Activated CD8-positive, alpha-beta memory T cell treated with anti-CD3 and anti-CD28 coated beads for 1 hour (primary cell): Measurements from ENCODE around the gene SOX13.
"Not testable (repeated sequence)": the region's sequence is repeated elsewhere in the genome, so short reads cannot be mapped to it uniquely, and the experiment has no call there.

Experiments
- DNase-seq, 2 donors: peaks; one replicate each; pipeline ENCODE4 v3.0.0-alpha.2; 2020; ENCODE audit warnings: low read depth in 1 of 2; ENCODE audit errors: extremely low read depth in 1 of 2

Gene SOX13

DNA sequence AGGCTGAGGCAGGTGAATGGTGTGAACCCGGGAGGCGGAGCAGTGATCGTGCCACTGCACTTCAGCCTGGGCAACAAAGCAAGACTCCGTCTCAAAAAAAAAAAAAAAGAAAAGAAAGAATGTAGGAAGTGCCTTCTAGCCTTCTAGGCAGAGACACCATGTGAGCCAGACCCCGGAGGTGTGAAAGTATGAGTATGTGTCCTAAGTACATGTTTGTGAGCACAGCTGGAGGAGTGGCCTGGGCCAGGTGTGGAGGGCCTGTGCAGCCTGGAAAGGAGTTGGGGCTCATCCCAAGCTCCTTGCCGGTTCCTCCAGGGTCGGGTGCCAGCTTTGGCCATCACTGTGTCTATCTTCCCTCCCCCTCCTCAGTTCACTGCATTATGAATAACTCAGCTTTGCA is 13.0 kb downstream of the SOX13 start:
- no peak for DNase-seq

GRCh38 chr1:204087181-204087892 is 14.4 kb downstream of the SOX13 start:
- DNase-seq = no peak

DNA sequence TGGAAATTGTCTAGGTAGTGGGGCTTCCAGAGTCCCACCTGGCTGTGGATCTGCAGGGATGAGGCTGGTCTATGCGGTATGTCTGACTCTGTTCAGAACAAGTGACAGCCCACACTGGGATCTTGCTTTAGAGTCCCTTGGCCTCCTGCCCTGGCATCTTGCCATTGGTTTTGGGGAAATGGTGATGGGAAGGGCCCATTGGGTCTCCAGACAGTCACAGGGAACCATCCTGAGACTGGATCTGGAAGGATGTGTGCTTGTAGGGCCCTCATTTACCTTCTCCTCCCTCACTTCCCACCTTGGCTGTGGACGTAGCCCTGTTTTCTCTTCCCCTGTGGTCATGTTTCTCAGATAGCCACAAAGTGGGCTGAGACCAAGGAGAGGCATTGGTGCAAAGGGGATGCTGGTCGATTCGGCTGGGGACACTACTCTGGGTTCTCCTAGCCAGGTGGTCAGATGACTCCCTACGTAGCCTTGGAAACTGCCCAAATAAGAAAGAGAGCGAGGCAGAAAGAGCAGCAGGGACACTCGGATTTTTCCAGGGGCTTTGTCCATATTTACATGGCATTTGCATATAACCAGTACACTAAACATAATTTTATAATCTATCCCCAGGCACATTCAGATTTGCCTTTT is 15.1 kb downstream of the SOX13 start:
- DNase-seq = no peak

DNA sequence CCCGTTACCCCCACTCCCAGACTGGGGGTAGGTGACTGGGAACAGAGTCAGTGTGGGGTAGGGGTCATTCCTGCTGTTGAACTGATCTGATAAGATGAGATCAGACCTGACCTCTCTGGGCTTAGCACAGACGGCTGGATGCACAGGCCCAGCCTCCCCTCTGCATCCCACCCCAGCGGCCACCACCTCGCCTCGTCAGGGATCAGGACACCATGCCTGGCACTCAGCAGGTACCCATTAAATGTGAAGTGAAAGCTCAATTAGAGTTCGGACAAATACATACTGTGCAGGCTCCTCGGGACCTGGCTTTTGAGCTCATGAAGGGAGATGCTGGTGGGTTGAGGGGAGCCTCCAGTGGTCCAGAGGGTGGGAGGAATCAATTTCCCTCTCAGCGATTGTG is 15.7 kb downstream of the SOX13 start:
- no peak for DNase-seq

DNA sequence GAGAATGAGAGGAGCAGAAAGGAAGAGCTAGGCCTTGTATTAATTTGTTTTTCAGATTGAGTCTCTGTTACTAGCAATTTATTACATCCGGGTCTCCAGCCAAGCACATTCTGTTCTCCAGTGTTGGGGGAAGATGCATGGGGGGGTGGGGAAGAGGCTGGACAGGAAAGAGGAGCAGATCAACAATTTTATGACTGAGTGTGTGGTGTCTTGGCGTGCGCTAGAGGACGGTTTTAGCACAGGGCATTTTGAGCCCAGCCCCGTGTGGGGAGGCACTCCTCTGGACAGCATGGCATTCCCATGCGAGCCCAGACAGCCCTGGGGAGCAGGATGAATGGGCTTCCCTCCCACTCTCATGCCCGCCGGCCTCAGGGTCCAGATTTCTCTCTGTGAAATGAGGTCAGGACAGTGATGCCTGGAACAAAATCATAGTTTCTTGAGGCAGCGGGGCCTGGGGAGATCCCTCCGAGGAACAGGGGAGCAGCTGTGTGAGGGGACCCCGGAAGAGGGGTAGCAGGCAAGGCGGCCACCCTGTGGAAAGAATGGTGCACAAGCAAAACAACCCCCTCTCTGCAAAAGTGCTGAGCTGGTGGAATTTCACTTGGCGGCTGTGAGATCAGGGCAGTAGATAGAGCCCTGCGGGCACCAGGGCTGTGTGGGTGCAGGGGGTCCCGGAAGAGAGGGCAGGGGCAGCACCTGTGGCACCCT is 16.3 kb downstream of the SOX13 start:
- DNase-seq = no peak

DNA sequence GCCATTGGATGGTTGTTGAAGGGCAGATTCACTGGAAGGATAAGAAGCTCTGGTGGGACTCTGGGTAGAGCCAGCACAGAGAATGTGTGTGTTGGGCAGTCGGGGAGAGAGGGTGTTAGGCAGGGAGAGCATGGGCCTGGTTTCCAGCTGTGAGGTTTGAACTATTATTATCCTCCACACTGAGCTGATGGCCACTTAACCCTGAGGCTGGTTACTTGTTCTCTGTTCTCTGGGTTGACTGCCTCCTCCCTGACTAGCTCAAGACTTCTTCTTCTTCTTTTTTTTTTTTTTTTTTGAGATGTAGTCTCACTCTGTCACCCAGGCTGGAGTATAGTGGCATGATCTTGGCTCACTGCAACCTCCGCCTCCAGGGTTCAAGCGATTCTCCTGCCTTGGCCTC is 17.2 kb downstream of the SOX13 start:
- DNase-seq = not testable (repeated sequence)

GRCh38 chr1:204091066-204091465 is 18.2 kb downstream of the SOX13 start:
- DNase-seq = no peak

- DNase-seq = no peak
Observed at GRCh38 chr1:204091787-204092312, 18.9 kb downstream of the SOX13 start.

- DNase-seq = no peak
Observed at GRCh38 chr1:204092632-204093420, 19.9 kb downstream of the SOX13 start.

DNA sequence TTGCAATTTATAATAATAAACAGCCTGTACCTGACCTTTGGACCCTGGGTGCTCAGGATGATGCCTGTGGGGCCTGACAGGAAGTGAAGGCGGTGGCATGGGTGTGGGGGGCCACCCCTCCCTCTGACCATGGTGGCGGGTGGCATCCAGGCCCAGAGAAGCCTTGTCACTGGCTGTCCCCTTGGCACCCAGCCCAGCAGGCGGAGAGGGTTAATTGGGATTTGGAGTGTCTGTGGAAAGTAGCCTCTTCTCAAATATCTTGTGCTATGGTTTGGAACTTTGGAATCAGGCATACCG is 20.5 kb downstream of the SOX13 start:
- no peak for DNase-seq

DNA sequence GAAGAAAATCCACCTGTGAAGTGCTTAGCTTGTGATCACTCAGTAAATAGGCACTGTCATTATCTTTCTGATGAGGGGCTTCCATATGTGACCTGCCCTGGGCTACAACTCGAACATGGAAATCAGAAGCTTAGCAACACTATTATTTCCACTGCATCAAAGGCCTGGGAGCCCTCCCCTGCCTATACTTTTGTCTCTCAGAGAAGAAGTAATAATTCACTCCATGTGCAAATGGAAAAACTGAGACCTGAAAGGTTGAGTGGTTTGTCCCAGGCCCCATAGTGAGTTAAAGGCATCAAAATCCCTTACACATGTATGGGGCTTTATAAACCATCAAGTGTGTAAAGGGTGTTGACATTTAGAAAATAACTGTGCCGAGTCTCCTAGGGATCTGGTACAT is 20.9 kb downstream of the SOX13 start:
- DNase-seq = no peak

DNA sequence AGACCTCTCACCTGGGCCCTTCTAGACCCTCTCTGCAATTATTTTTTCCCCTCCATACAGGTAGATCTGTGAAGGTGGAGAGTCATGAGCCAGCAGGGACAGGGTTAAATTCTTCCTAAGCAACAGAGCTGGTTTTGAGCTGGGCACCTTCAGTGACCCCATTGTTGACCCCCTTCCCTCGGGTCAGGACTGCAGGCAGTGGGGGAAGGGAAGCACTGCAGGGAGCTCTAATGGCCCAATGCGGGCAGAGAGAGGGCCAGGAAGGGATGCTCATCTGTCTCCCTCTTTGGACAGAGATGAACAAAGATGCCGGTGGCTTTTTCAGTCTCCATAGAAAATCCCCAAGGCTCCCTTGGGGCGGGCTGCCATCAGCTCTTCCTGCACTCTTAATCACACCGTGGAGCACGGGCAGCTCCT is 21.4 kb downstream of the SOX13 start:
- DNase-seq = no peak

GRCh38 chr1:204094856-204095634 is 22.1 kb downstream of the SOX13 start:
- no peak for DNase-seq

GRCh38 chr1:204096931-204097330 is 24.0 kb downstream of the SOX13 start:
- DNase-seq = no peak

DNA sequence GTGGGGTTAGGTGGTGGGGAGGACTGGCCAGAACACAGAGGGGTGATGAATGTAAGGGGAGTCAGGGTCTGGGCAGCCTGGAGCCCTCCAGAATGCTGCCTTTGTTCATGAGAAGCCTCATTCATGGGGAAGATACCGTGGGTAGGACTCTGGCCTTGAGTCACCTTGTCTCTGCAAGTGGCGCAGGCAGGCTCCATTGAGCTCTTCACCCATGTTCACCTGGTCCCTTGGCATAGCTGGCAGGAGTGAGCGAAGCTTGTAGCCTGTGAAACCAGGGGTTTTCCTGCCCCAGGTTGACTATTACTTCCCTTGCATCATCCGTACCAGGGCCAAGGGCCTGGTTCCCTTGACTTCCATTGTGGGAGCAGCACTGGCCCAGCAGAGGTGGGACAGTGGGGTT is 25.8 kb downstream of the SOX13 start:
- no peak for DNase-seq

- not testable (repeated sequence) for DNase-seq
Observed at GRCh38 chr1:204099754-204100153, 26.8 kb downstream of the SOX13 start.

- DNase-seq = no peak
Observed at GRCh38 chr1:204102029-204102611, 29.2 kb downstream of the SOX13 start.

DNA sequence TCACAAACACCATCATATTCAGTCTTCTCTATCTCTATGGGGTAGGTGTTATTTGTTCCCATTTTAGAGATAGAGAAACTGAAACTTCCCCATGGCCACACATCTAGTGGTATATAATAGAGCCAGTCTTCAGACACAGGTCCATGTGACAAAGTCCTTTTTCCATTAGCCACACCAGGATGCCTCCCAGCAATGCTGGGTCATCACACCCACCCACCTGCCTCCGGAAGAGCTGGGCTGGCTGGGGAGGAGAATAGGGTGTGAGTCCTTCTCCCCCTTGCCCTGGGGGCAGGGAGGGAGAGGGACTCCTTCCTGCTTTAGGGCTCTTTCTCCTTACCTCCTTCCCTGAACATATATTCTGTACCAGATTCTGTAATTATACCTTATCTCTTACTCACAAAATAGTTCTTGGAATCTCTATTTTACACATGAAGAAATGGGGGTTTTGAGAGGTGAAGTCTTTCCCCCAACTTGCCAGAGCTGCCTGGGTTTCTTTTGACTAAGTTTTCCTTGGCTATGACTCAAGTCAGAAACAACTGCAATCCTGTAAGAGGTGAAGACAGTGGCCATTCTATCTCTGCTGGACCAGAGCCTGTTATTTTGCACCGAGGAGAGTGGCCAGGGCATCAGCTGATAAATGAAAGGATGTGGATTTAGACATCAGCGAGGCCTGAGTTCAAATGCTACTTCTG is 30.0 kb downstream of the SOX13 start:
- no peak for DNase-seq

DNA sequence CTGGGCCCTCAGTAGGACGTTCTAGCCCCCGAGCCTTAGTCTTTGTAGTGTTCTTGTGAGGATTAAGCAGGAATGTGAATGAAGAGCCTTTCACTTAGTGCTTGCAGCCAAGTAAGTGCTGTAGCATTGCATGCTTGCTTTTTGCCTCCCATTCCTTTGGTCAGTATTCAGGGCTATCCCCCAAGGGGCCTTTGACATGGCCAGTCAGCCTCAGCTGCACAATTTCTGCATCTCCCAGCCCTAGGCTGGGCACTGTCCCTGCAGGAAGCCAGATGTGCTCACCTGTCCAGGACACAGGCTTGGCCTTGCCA is 30.5 kb downstream of the SOX13 start:
- no peak for DNase-seq
